K562 (cell line): Measurements from ENCODE around the gene ICA1. TPM values are rescaled to one million over a fixed set of nuclear protein-coding genes. Genes with fewer than 3 reads are reported as not detected.

ENCODE experiments used
- ATAC-seq: fragments of 200-7000 bp; cut with Tn5 transposase; 3 replicates; pipeline ENCODE4 v1.9.1; 2020; ENCODE audit warnings: moderate library complexity
- BruUV-seq: library from RNA; stranded (reverse); fragments of 400-500 nt; replicated peaks from 2 replicates; lab custom pipeline; 2021; lab: Mats Ljungman, UMichigan
- CTCF ChIA-PET: fragments of 300-600 bp; formaldehyde crosslinking; extraction: SDS; loops from one replicate; lab custom pipeline; 2021; ENCODE audit warnings: low intra/inter-chr PET ratio; lab: Yijun Ruan, JAX
- POLR2A ChIA-PET: fragments of 300-600, 350-650 bp; sonication (Branson Sonifier 250); formaldehyde crosslinking; extraction: SDS; loops from one replicate; lab custom pipeline; 2021; ENCODE audit warnings: antibody characterized with exemption, inconsistent platforms; lab: Yijun Ruan, JAX
- DNase-seq, 4 experiments: peaks; one replicate each; pipeline versions ENCODE4 v3.0.0 to v3.0.0-alpha.2; 2011 to 2018; ENCODE audit warnings: low spot score in 3 of 4, mixed read lengths in 3 of 4; ENCODE audit errors: extremely low read depth in 1 of 4
- FAIRE-seq: peaks from 2 replicates; lab custom pipeline; 2011; peaks lifted over from hg19 to GRCh38; lab: Jason Lieb, UNC
- H2AFZ ChIP-seq: 2 replicates; pipeline ENCODE4 v1.6.0; 2011; ENCODE audit warnings: low read depth, low read length, control low read depth, inconsistent platforms
- H3K27ac ChIP-seq: fragments of 200-600 bp; 3 replicates; pipeline ENCODE4 v1.8.0; 2011; ENCODE audit warnings: low read depth, mild to moderate bottlenecking, control low read depth, inconsistent platforms, low read length, moderate library complexity, mixed read lengths; ENCODE audit errors: extremely low read depth
- H3K27me3 ChIP-seq, 2 experiments: fragments of 300-600 bp in 1 of 2; 2 replicates in 1 of 2; 3 replicates in 1 of 2; pipeline versions ENCODE4 v1.6.0 to v1.8.0; 2011; ENCODE audit warnings: inconsistent platforms in 2 of 2, low read length in 2 of 2, mild to moderate bottlenecking in 1 of 2, mixed read lengths in 1 of 2, moderate library complexity in 1 of 2; ENCODE audit not compliant: control insufficient read depth in 2 of 2, insufficient read depth in 2 of 2
- H3K36me3 ChIP-seq: fragments of 300-600 bp; 3 replicates; pipeline ENCODE4 v1.8.0; 2011; ENCODE audit warnings: mild to moderate bottlenecking, low read length, inconsistent platforms; ENCODE audit not compliant: control insufficient read depth, insufficient read depth
- H3K4me1 ChIP-seq, 2 experiments: fragments of 200-600 bp in 1 of 2; replicated peaks in 1 of 2; 2 replicates in 1 of 2; 3 replicates in 1 of 2; pipeline versions ENCODE4 v1.5.1 to v1.8.0; 2011; ENCODE audit warnings: inconsistent platforms in 2 of 2, low read length in 2 of 2, mild to moderate bottlenecking in 1 of 2, mixed read lengths in 1 of 2, moderate library complexity in 1 of 2; ENCODE audit not compliant: control insufficient read depth in 2 of 2, insufficient read depth in 2 of 2
- H3K4me2 ChIP-seq: 2 replicates; pipeline ENCODE4 v1.6.1; 2011; ENCODE audit warnings: low read length, control low read depth, inconsistent platforms, mixed read lengths; ENCODE audit not compliant: insufficient read depth
- H3K4me3 ChIP-seq: fragments of 200-600 bp; sonication (generic), shearing (Covaris generic); 2 replicates; pipeline ENCODE4 v1.5.1; 2016; ENCODE audit warnings: control low read depth, inconsistent platforms
- H3K79me2 ChIP-seq: fragments of 200-600 bp; 3 replicates; pipeline ENCODE4 v1.8.0; 2011; ENCODE audit warnings: low read length, inconsistent platforms; ENCODE audit not compliant: control insufficient read depth, insufficient read depth
- H3K9ac ChIP-seq, 2 experiments: 2 replicates each; pipeline versions ENCODE4 v1.6.0 to v1.6.1; 2011; ENCODE audit warnings: low read depth in 2 of 2, low read length in 2 of 2, control low read depth in 1 of 2, inconsistent platforms in 1 of 2, mild to moderate bottlenecking in 1 of 2, mixed read lengths in 1 of 2; ENCODE audit not compliant: insufficient read depth in 1 of 2
- H3K9me1 ChIP-seq: one replicate; pipeline ENCODE4 v1.6.0; 2011; ENCODE audit warnings: inconsistent platforms, mild to moderate bottlenecking, low read length, moderate library complexity; ENCODE audit not compliant: control insufficient read depth, insufficient read depth
- H3K9me3 ChIP-seq: replicated peaks from 2 replicates; pipeline ENCODE4 v1.5.1; 2011; ENCODE audit warnings: low read depth, low read length, inconsistent platforms; ENCODE audit not compliant: control insufficient read depth, insufficient read depth
- H4K20me1 ChIP-seq: replicated peaks from 2 replicates; pipeline ENCODE4 v1.6.1; 2011; ENCODE audit warnings: low read length, inconsistent platforms, mixed read lengths; ENCODE audit not compliant: control insufficient read depth, insufficient read depth
- BRD4 ChIP-seq: fragments of 200-600 bp; sonication (generic); IDR thresholded peaks from 2 replicates; pipeline ENCODE4 v1.6.1; 2017; ENCODE audit warnings: inconsistent platforms
- CREB3L1 ChIP-seq: fragments of 450-650 bp; IDR thresholded peaks from 2 replicates; pipeline ENCODE4 v1.6.1; 2014; ENCODE audit warnings: low read depth, mild to moderate bottlenecking, moderate library complexity, borderline replicate concordance
- HDAC2 ChIP-seq: fragments of 450-650 bp; IDR thresholded peaks from 2 replicates; pipeline ENCODE4 v1.6.1; 2016; ENCODE audit warnings: mild to moderate bottlenecking
- HMG20B ChIP-seq: fragments of 250-450 bp; sonication (Bioruptor Pico); IDR thresholded peaks from 2 replicates; pipeline ENCODE4 v1.5.0; 2021; ENCODE audit warnings: mild to moderate bottlenecking
- NCOA4 ChIP-seq: fragments of 450-650 bp; IDR thresholded peaks from 2 replicates; pipeline ENCODE4 v1.6.1; 2018; ENCODE audit warnings: mild to moderate bottlenecking; ENCODE audit not compliant: partially characterized antibody
- PHB ChIP-seq: fragments of 250-450 bp; sonication (Bioruptor Pico); IDR thresholded peaks from 2 replicates; pipeline ENCODE4 v1.5.0; 2021
- RFX1 ChIP-seq: fragments of 450-650 bp; IDR thresholded peaks from 2 replicates; pipeline ENCODE4 v1.6.1; 2016; ENCODE audit warnings: mild to moderate bottlenecking, moderate library complexity
- TEAD4 ChIP-seq, 2 experiments: sonication (generic) in 1 of 2; formaldehyde crosslinking in 1 of 2; IDR thresholded peaks; 2 replicates each; pipeline versions ENCODE4 v1.6.1 to v1.8.0; 2012 to 2022; ENCODE audit warnings: borderline replicate concordance in 1 of 2, inconsistent platforms in 1 of 2, low read length in 1 of 2, mild to moderate bottlenecking in 1 of 2, missing genetic modification reagents in 1 of 2
- ZNF507 ChIP-seq: conservative IDR thresholded peaks from 2 replicates; pipeline ENCODE4 v1.6.1; 2017; ENCODE audit warnings: missing genetic modification characterization, missing compliant biosample characterization
- WGBS: fragments of 100-300 bp; shearing (Covaris generic); methylation state at CpG from one replicate; pipeline ENCODE4 v1.1.6; 2016; ENCODE audit warnings: low coverage, mixed read lengths; ENCODE audit not compliant: insufficient coverage; ENCODE audit errors: missing lambda C conversion rate; 5-methylcytosine and 5-hydroxymethylcytosine counted together
- in situ Hi-C: fragments of 300-500 bp; cut with MboI; formaldehyde crosslinking; loops from 4 replicates; pipeline ENCODE4 v1.15.0; 2018; ENCODE audit warnings: inconsistent platforms, mixed read lengths
- intact Hi-C: fragments of 100-400 bp; cut with micrococcal nuclease; formaldehyde crosslinking; loops from 2 replicates; pipeline ENCODE4 v1.14.2; 2022
- polyA plus RNA-seq, 8 experiments: library from polyadenylated mRNA; depleted of rRNA in 4 of 8; stranded (reverse) in 5 of 8; unstranded in 3 of 8; fragments of >200 nt; fragmentation: Nextera tagmentation in 2 of 8; fragmentation: Illumina TruSeq in 1 of 8; extraction: Ambion mirVana in 2 of 8; extraction: Trizol in 1 of 8; gene quantifications; 2 replicates each; pipeline versions ENCODE4 v1.2.1 to v1.2.3, GENCODE V29; 2011 to 2014; ENCODE audit warnings: inconsistent platforms in 1 of 8, missing spikeins in 1 of 8
- total RNA-seq, 7 experiments: library from RNA; depleted of rRNA in 6 of 7; stranded (reverse); fragments of >200 nt in 6 of 7; fragmentation: Illumina TruSeq in 2 of 7; extraction: Trizol in 2 of 7; gene quantifications; 2 replicates each; pipeline versions ENCODE4 v1.2.1 to v1.2.3, GENCODE V29; 2011 to 2021; ENCODE audit warnings: low replicate concordance in 1 of 7
- TF ChIP-seq, protein P1 (sequence below): sonication (generic); formaldehyde crosslinking; IDR thresholded peaks from 2 replicates; pipeline ENCODE4 v1.9.0; 2022; ENCODE audit warnings: mild to moderate bottlenecking, missing genetic modification reagents

ICA1 gene
- total and polyA plus RNA-seq, 9 of the 15 experiments (the other 6 are each of a cell fraction or from before 2014, with no cell fraction given), result 7.1 to 22.3 (median 16.4) TPM

DNA sequence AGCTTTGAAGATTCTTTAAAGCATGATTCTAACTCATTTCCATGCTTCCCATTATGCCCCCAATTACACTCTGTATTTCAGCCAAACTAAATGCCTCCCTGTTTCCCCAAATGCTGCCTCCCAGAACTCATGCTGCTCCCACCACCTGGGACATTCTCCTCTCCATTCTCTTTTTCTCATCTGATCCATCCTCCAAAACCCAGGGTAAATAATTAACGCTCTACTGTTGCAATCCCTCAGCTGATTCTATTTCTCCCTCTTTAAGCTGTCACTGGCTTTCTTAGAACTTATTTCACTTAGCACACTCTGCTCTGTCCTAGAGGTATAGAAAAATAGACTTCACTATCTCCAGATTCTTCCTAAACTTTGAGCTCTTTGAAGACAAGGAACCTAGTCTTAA is 104.7 kb downstream of the ICA1 start (continued):
- TF ChIP-seq TEAD4 (IDR thresholded peaks at IDR 0.05; ENCODE audit: low read length) (no peak), TEAD4 (CRISPR knock-in tag; IDR thresholded peaks at IDR 0.05; ENCODE audit: borderline replicate concordance) (no peak), BRD4 (no peak), CREB3L1 (no peak), HMG20B (CRISPR knock-in tag) (no peak), PHB (CRISPR knock-in tag) (no peak), HDAC2 (no peak)
- TF ChIP-seq, protein P1, sequence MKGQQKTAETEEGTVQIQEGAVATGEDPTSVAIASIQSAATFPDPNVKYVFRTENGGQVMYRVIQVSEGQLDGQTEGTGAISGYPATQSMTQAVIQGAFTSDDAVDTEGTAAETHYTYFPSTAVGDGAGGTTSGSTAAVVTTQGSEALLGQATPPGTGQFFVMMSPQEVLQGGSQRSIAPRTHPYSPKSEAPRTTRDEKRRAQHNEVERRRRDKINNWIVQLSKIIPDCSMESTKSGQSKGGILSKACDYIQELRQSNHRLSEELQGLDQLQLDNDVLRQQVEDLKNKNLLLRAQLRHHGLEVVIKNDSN (CRISPR knock-in tag), result no peak

- Histone ChIP-seq H3K9me1 (no peaks in the 10 kb centered on the region), H3K36me3 (no peaks in the 10 kb centered on the region), H3K4me3 (no peak overlapping the region), H2AFZ (no peak overlapping the region), H3K4me2 (no peak overlapping the region), H3K4me1 (no peaks in the 10 kb centered on the region; a peak in 1 of 5 replicates), H3K9ac (no peak overlapping the region), H4K20me1 (no peaks in the 10 kb centered on the region), H3K27me3 (no peaks in the 10 kb centered on the region), H3K27ac (no peak overlapping the region), H3K9me3 (no peaks in the 10 kb centered on the region), H3K79me2 (no peaks in the 10 kb centered on the region)
- BruUV-seq, result no TSS peak
- FAIRE-seq, result no peak
- ChIA-PET CTCF (no interaction called here), POLR2A (no interaction called here)
- 72% methylated on average over 4 of the region's 4 CpGs for WGBS
- no peak for ATAC-seq
- TF ChIP-seq ZNF507 (no peak), RFX1 (no peak), NCOA4 (no peak)
- intact Hi-C loops (no loop called here), in situ Hi-C loops (no loop called here)
- no peak for DNase-seq
Measured at GRCh38 chr7:8155836-8156235, 106.1 kb downstream of the ICA1 start.
